ENCODE results near the gene DTNB. TPM values are rescaled to one million over a fixed set of nuclear protein-coding genes. Genes with fewer than 3 reads are reported as not detected.

DTNB gene
- total and polyA plus RNA-seq, 2 donors (not counting 3 experiments of a cell fraction or from before 2014, with no cell fraction given), result 11.5 to 17.0 TPM

DNA sequence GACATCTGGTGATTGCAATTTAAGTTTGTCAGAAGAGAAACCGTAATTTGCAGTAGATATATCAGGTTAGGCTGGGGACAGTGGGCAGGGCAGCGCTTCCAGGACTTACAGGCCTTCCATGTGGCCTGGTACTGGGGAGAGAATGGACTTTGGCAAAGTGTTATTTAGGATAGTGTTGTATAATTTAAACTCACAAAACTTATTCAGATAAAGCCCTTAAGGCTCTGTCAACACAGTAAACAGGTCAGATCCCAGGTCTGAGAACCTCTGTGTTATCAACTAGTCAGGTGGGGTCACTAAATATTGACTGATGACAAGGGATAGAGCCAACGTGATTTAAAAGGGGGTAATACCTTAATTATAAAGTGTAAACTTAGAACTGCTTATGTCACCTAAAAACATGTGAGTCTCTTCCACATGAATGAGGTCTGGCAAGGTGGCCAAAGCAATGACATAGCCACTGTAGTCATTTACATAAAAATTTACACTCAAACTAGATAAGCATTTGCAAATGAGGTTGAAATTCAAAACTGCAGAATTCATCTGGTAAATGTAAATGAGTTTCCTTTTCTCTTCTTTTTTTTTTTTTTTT lies 251.5 kb downstream of the DTNB start:
- FAIRE-seq, result no peak
- Histone ChIP-seq H3K9me1 (replicated peaks; ENCODE audit: control insufficient read depth, extremely low read depth, insufficient read depth, low read length) (no peaks in the 10 kb centered on the region), H3K4me3 (replicated peaks in 1 of 3; ENCODE audit: insufficient read depth in 1 of 3, low read depth in 1 of 3, low read length in 3 of 3) (no peak overlapping the region), H3K27ac (ENCODE audit: insufficient read depth, low read depth, low read length) (no peak overlapping the region), H3K4me1 (ENCODE audit: control insufficient read depth, extremely low read depth, insufficient read depth, low read length) (no peaks in the 10 kb centered on the region), H3K4me2 (ENCODE audit: insufficient read depth, low read length) (no peak overlapping the region), H3K9me3 (replicated peaks; ENCODE audit: control insufficient read depth, insufficient read depth, low read length) (no peaks in the 10 kb centered on the region), H2AFZ (ENCODE audit: low read depth, low read length) (no peak overlapping the region), H4K20me1 (replicated peaks; ENCODE audit: control insufficient read depth, extremely low read depth, insufficient read depth, low read length) (no peaks in the 10 kb centered on the region), H3K27me3 (ENCODE audit: control insufficient read depth in 2 of 2, insufficient read depth in 2 of 2, low read length in 2 of 2) (no peaks in the 10 kb centered on the region), H3K9ac (replicated peaks; ENCODE audit: extremely low read depth, insufficient read depth, low read length) (no peak overlapping the region), H3K79me2 (ENCODE audit: control insufficient read depth, insufficient read depth, low read length) (no peaks in the 10 kb centered on the region), H3K36me3 (ENCODE audit: control insufficient read depth in 2 of 2, extremely low read depth in 1 of 2, insufficient read depth in 2 of 2, low read length in 2 of 2) (no peaks in the 10 kb centered on the region)
- TF ChIP-seq MAX (IDR thresholded peaks at IDR 0.05; ENCODE audit: insufficient read depth, insufficient read length) (no peak), JUN (IDR thresholded peaks at IDR 0.05; ENCODE audit: borderline replicate concordance, insufficient read depth, insufficient read length, low read depth) (no peak), MYC (IDR thresholded peaks at IDR 0.05; ENCODE audit: low read depth, low read length) (no peak), FOS (IDR thresholded peaks at IDR 0.05; ENCODE audit: borderline replicate concordance, insufficient read depth, low read length) (no peak), POLR2A (IDR thresholded peaks at IDR 0.05; ENCODE audit: low read depth, low read length) (no peak), GATA2 (IDR thresholded peaks at IDR 0.05; ENCODE audit: insufficient read depth, insufficient read length, low read depth, low read length) (no peak), EZH2 (IDR thresholded peaks at IDR 0.05; ENCODE audit: borderline replicate concordance, low read depth, low read length, severe bottlenecking) (no peak), POLR2AphosphoS5 (IDR thresholded peaks at IDR 0.05; ENCODE audit: insufficient read depth, low read depth, low read length) (no peak)
- TF ChIP-seq, protein P1, sequence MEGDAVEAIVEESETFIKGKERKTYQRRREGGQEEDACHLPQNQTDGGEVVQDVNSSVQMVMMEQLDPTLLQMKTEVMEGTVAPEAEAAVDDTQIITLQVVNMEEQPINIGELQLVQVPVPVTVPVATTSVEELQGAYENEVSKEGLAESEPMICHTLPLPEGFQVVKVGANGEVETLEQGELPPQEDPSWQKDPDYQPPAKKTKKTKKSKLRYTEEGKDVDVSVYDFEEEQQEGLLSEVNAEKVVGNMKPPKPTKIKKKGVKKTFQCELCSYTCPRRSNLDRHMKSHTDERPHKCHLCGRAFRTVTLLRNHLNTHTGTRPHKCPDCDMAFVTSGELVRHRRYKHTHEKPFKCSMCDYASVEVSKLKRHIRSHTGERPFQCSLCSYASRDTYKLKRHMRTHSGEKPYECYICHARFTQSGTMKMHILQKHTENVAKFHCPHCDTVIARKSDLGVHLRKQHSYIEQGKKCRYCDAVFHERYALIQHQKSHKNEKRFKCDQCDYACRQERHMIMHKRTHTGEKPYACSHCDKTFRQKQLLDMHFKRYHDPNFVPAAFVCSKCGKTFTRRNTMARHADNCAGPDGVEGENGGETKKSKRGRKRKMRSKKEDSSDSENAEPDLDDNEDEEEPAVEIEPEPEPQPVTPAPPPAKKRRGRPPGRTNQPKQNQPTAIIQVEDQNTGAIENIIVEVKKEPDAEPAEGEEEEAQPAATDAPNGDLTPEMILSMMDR (IDR thresholded peaks at IDR 0.05; ENCODE audit: extremely low read depth in 1 of 2, insufficient read depth in 1 of 2, low read depth in 1 of 2, low read length in 2 of 2), result no peak
- no peak for DNase-seq (ENCODE audit: low read depth, low spot score)
- dilution Hi-C loops (cut with MboI; ENCODE audit: extremely low pct_ligation_motif_present, low sequenced_read_pairs), result no loop called here
- ChIA-PET CTCF (no interaction called here), POLR2A (no interaction called here)
- intact Hi-C loops (cut with micrococcal nuclease), result no loop called here
- no TSS peak for BruUV-seq (replicated peaks)
